HEK293 (cell line): Measurements from ENCODE around the gene VAV3.

Experiments
- CTCF ChIA-PET: fragments of 350-600 bp; formaldehyde crosslinking; extraction: SDS; loops from one replicate; lab custom pipeline; 2021; ENCODE audit warnings: antibody characterized with exemption; lab: Yijun Ruan, JAX
- POLR2A ChIA-PET: fragments of 300-600 bp; formaldehyde crosslinking; extraction: SDS; loops from one replicate; lab custom pipeline; 2020; ENCODE audit warnings: antibody characterized with exemption, inconsistent platforms; lab: Yijun Ruan, JAX
- H3K27ac ChIP-seq: fragments of 200-500 bp; sonication (Bioruptor generic); 2 replicates; pipeline ENCODE4 v1.5.1; 2014; ENCODE audit warnings: low read depth, low read length, control low read depth, inconsistent platforms; ENCODE audit errors: extremely low read depth
- H3K36me3 ChIP-seq, 2 experiments: fragments of 200-500 bp in 1 of 2; sonication (Bioruptor generic) in 1 of 2; 1 replicate in 1 of 2; 2 replicates in 1 of 2; pipeline ENCODE4 v1.5.1; 2014 to 2017; ENCODE audit warnings: inconsistent platforms in 2 of 2, low read length in 2 of 2; ENCODE audit not compliant: control insufficient read depth in 2 of 2, insufficient read depth in 1 of 2
- H3K4me1 ChIP-seq: fragments of 200-500 bp; sonication (Bioruptor generic); 2 replicates; pipeline ENCODE4 v1.5.1; 2014; ENCODE audit warnings: mild to moderate bottlenecking, low read length, inconsistent platforms; ENCODE audit not compliant: control insufficient read depth, insufficient read depth
- H3K4me3 ChIP-seq: 2 replicates; pipeline ENCODE4 v1.5.1; 2011; ENCODE audit warnings: low read depth, mild to moderate bottlenecking, control low read depth, low read length, moderate library complexity
- H3K9me3 ChIP-seq: fragments of 200-500 bp; sonication (Bioruptor generic); 2 replicates; pipeline ENCODE4 v1.5.1; 2014; ENCODE audit warnings: low read depth, low read length, inconsistent platforms; ENCODE audit not compliant: control insufficient read depth, insufficient read depth
- GLI2 ChIP-seq: fragments of 450-650 bp; formaldehyde crosslinking; IDR thresholded peaks from 2 replicates; pipeline ENCODE4; 2017; ENCODE audit warnings: missing biosample characterization, missing genetic modification characterization, low read depth, borderline replicate concordance
- GLI4 ChIP-seq: fragments of 450-650 bp; formaldehyde crosslinking; IDR thresholded peaks from 2 replicates; pipeline ENCODE4 v1.5.1; 2016; ENCODE audit warnings: missing biosample characterization, missing genetic modification characterization
- GLIS2 ChIP-seq: fragments of 450-650 bp; formaldehyde crosslinking; IDR thresholded peaks from 2 replicates; pipeline ENCODE4 v1.5.1; 2016; ENCODE audit warnings: missing biosample characterization, missing genetic modification characterization
- IKZF3 ChIP-seq: fragments of 450-650 bp; IDR thresholded peaks from 2 replicates; pipeline ENCODE4 v1.5.0; 2018; ENCODE audit warnings: missing biosample characterization, mild to moderate bottlenecking, missing genetic modification characterization, moderate library complexity
- KLF1 ChIP-seq: fragments of 450-650 bp; formaldehyde crosslinking; IDR thresholded peaks from 2 replicates; pipeline ENCODE4 v1.5.1; 2016; ENCODE audit warnings: missing biosample characterization, missing genetic modification characterization
- KLF17 ChIP-seq: fragments of 450-650 bp; formaldehyde crosslinking; IDR thresholded peaks from 2 replicates; pipeline ENCODE4 v1.5.1; 2016; ENCODE audit warnings: missing biosample characterization, missing genetic modification characterization
- PRDM2 ChIP-seq: fragments of 450-650 bp; formaldehyde crosslinking; IDR thresholded peaks from 2 replicates; pipeline ENCODE4 v1.5.1; 2016; ENCODE audit warnings: missing biosample characterization, missing genetic modification characterization, borderline replicate concordance
- RBAK ChIP-seq: fragments of 450-650 bp; formaldehyde crosslinking; IDR thresholded peaks from 2 replicates; pipeline ENCODE4 v1.5.1; 2016; ENCODE audit warnings: missing biosample characterization, missing genetic modification characterization
- SCRT2 ChIP-seq: fragments of 450-650 bp; formaldehyde crosslinking; IDR thresholded peaks from 2 replicates; pipeline ENCODE4 v1.5.1; 2016; ENCODE audit warnings: missing biosample characterization, missing genetic modification characterization
- ZBTB20 ChIP-seq: fragments of 450-650 bp; formaldehyde crosslinking; IDR thresholded peaks from 2 replicates; pipeline ENCODE4 v1.5.1; 2016; ENCODE audit warnings: missing biosample characterization, missing genetic modification characterization
- ZBTB26 ChIP-seq: fragments of 450-650 bp; formaldehyde crosslinking; optimal IDR thresholded peaks from 2 replicates; pipeline ENCODE3; 2016; ENCODE audit warnings: missing biosample characterization, mild to moderate bottlenecking, missing genetic modification characterization
- ZFP3 ChIP-seq: fragments of 450-650 bp; formaldehyde crosslinking; IDR thresholded peaks from 2 replicates; pipeline ENCODE4 v1.5.1; 2016; ENCODE audit warnings: low read depth, missing biosample characterization, missing genetic modification characterization
- ZNF133 ChIP-seq: fragments of 450-650 bp; formaldehyde crosslinking; IDR thresholded peaks from 2 replicates; pipeline ENCODE4 v1.5.1; 2016; ENCODE audit warnings: missing biosample characterization, missing genetic modification characterization
- ZNF146 ChIP-seq: fragments of 450-650 bp; formaldehyde crosslinking; IDR thresholded peaks from 2 replicates; pipeline ENCODE4 v1.5.1; 2016; ENCODE audit warnings: missing biosample characterization, missing genetic modification characterization
- ZNF16 ChIP-seq: fragments of 450-650 bp; formaldehyde crosslinking; IDR thresholded peaks from 2 replicates; pipeline ENCODE4 v1.5.1; 2016; ENCODE audit warnings: low read depth, missing biosample characterization, missing genetic modification characterization
- ZNF19 ChIP-seq: fragments of 450-650 bp; formaldehyde crosslinking; IDR thresholded peaks from 2 replicates; pipeline ENCODE4; 2016; ENCODE audit warnings: missing biosample characterization, missing genetic modification characterization, low read depth
- ZNF302 ChIP-seq: fragments of 450-650 bp; formaldehyde crosslinking; IDR thresholded peaks from 2 replicates; pipeline ENCODE4 v1.5.1; 2016; ENCODE audit warnings: missing biosample characterization, missing genetic modification characterization, low read depth
- ZNF311 ChIP-seq: fragments of 450-650 bp; formaldehyde crosslinking; IDR thresholded peaks from 2 replicates; pipeline ENCODE4 v1.5.1; 2017; ENCODE audit warnings: missing biosample characterization, missing genetic modification characterization, borderline replicate concordance
- ZNF501 ChIP-seq: fragments of 450-650 bp; formaldehyde crosslinking; IDR thresholded peaks from 2 replicates; pipeline ENCODE4 v1.5.1; 2016; ENCODE audit warnings: missing biosample characterization, missing genetic modification characterization
- ZNF658 ChIP-seq: fragments of 450-650 bp; formaldehyde crosslinking; IDR thresholded peaks from 2 replicates; pipeline ENCODE4; 2016; ENCODE audit warnings: missing biosample characterization, missing genetic modification characterization
- ZNF660 ChIP-seq: fragments of 450-650 bp; IDR thresholded peaks from 2 replicates; pipeline ENCODE4 v1.5.1; 2018; ENCODE audit warnings: missing biosample characterization, mild to moderate bottlenecking, missing genetic modification characterization
- ZNF707 ChIP-seq: fragments of 450-650 bp; formaldehyde crosslinking; IDR thresholded peaks from 2 replicates; pipeline ENCODE4 v1.5.1; 2016; ENCODE audit warnings: missing biosample characterization, missing genetic modification characterization
- ZNF785 ChIP-seq: fragments of 450-650 bp; formaldehyde crosslinking; IDR thresholded peaks from 2 replicates; pipeline ENCODE4 v1.5.1; 2016; ENCODE audit warnings: missing biosample characterization, missing genetic modification characterization
- ZNF843 ChIP-seq: fragments of 450-650 bp; formaldehyde crosslinking; IDR thresholded peaks from 2 replicates; pipeline ENCODE4 v1.5.1; 2016; ENCODE audit warnings: missing biosample characterization, missing genetic modification characterization
- TF ChIP-seq, protein P1 (sequence below): fragments of 450-650 bp; formaldehyde crosslinking; IDR thresholded peaks from 2 replicates; pipeline ENCODE4 v1.5.1; 2016; ENCODE audit warnings: missing biosample characterization, missing genetic modification characterization
- TF ChIP-seq, protein P2 (sequence below): fragments of 450-650 bp; formaldehyde crosslinking; IDR thresholded peaks from 2 replicates; pipeline ENCODE4 v1.5.1; 2017; ENCODE audit warnings: missing biosample characterization, missing genetic modification characterization
- TF ChIP-seq, protein P3 (sequence below): sonication (generic); formaldehyde crosslinking; IDR thresholded peaks from 2 replicates; pipeline ENCODE4 v1.8.1; 2022; ENCODE audit warnings: mild to moderate bottlenecking, moderate library complexity, missing genetic modification reagents

The VAV3 gene

DNA sequence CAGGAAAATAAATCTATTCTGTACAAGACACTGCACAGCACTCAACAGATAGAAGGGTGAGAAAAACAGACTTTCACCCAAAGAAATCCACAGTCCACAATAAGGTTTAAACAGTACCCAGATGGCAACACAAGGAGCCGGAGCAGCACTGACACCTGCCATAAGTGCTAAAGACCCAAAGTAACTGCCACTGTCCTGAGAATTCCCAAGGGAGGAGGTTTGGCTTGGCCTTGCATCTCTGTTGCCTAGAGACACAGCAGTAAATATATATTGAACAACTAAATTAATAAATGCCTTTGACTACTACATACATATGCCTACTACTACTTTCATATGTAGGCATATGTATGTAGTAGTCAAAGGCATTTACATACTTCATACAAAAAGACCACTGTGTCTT lies 68.0 kb downstream of the VAV3 start:
- ChIA-PET POLR2A (no interaction called here), CTCF (interaction anchor here (0.6 kb wide), 1 partner anchor 100 kb away, joined by 3 read pairs; no protein-coding TSS in a partner anchor)
- Histone ChIP-seq H3K36me3 (no peaks in the 10 kb centered on the region), H3K4me1 (peaks cover 3% of the 10 kb centered on the region; the same call in 1 of the 2 replicates), H3K27ac (no peak overlapping the region), H3K4me3 (no peak overlapping the region), H3K9me3 (no peaks in the 10 kb centered on the region)
- TF ChIP-seq ZBTB20 (no peak), GLI4 (no peak), ZBTB26 (no peak), IKZF3 (tag by site-specific recombination) (no peak), ZNF133 (no peak), ZNF785 (tag by site-specific recombination) (no peak), ZNF19 (no peak), ZNF843 (tag by site-specific recombination) (no peak), PRDM2 (no peak)
- TF ChIP-seq, protein P1, sequence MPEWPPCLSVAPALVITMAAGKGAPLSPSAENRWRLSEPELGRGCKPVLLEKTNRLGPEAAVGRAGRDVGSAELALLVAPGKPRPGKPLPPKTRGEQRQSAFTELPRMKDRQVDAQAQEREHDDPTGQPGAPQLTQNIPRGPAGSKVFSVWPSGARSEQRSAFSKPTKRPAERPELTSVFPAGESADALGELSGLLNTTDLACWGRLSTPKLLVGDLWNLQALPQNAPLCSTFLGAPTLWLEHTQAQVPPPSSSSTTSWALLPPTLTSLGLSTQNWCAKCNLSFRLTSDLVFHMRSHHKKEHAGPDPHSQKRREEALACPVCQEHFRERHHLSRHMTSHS: no peak

DNA sequence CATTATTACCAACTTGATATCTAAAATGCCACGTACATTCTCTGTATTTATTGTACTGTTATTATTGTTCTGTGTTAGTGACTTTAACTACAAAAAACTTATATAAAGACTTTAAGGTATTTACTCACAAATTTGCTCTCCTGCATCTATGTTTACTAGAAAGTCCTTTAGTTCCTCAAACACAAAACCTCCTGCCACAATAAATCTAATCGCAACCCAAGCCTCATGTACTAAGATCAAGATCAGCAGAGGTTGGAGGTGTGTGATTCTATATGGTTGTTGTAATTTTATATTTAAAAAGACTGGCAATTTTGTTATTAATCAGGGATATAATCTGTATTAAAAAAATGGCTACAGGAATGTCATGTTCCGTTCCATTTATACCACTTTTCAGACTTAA lies 68.6 kb downstream of the VAV3 start:
- CTCF ChIA-PET: no interaction called here
- Histone ChIP-seq H3K36me3 (no peaks in the 10 kb centered on the region), H3K4me1 (peaks cover 3% of the 10 kb centered on the region; the same call in 1 of the 2 replicates)
- TF ChIP-seq GLI2 (tag by site-specific recombination) (no peak), ZNF658 (no peak), ZNF16 (tag by site-specific recombination) (no peak), ZNF311 (tag by site-specific recombination) (no peak), ZNF302 (tag by site-specific recombination) (no peak), RBAK (tag by site-specific recombination) (no peak), ZNF785 (tag by site-specific recombination) (no peak), ZNF707 (tag by site-specific recombination) (no peak), GLIS2 (no peak), ZNF146 (no peak), ZNF501 (tag by site-specific recombination) (no peak), SCRT2 (tag by site-specific recombination) (no peak), KLF17 (no peak), KLF1 (tag by site-specific recombination) (no peak), ZNF660 (no peak), ZFP3 (tag by site-specific recombination) (no peak)
- TF ChIP-seq, protein P2, sequence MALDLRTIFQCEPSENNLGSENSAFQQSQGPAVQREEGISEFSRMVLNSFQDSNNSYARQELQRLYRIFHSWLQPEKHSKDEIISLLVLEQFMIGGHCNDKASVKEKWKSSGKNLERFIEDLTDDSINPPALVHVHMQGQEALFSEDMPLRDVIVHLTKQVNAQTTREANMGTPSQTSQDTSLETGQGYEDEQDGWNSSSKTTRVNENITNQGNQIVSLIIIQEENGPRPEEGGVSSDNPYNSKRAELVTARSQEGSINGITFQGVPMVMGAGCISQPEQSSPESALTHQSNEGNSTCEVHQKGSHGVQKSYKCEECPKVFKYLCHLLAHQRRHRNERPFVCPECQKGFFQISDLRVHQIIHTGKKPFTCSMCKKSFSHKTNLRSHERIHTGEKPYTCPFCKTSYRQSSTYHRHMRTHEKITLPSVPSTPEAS: no peak
- TF ChIP-seq, protein P3, sequence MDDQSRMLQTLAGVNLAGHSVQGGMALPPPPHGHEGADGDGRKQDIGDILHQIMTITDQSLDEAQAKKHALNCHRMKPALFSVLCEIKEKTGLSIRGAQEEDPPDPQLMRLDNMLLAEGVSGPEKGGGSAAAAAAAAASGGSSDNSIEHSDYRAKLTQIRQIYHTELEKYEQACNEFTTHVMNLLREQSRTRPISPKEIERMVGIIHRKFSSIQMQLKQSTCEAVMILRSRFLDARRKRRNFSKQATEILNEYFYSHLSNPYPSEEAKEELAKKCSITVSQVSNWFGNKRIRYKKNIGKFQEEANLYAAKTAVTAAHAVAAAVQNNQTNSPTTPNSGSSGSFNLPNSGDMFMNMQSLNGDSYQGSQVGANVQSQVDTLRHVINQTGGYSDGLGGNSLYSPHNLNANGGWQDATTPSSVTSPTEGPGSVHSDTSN: no peak
- TF ChIP-seq, all 188 proteins: peak for 0
- no peak overlapping the region for H3K27ac ChIP-seq
- H3K9me3 ChIP-seq: no peaks in the 10 kb centered on the region
- H3K4me3 ChIP-seq: no peak overlapping the region
- POLR2A ChIA-PET: no interaction called here
